Lung (tissue), 12 donors: ENCODE data around the gene SUN1. TPM values are rescaled to one million over a fixed set of nuclear protein-coding genes. Genes with fewer than 3 reads are reported as not detected.

Experiments
- ATAC-seq: fragments of 200-7000 bp; cut with Tn5 transposase; one replicate; pipeline ENCODE4 v1.9.1; 2020; ENCODE audit warnings: moderate number of reproducible peaks; ENCODE audit not compliant: insufficient read depth, low FRiP score
- DNase-seq, 3 donors: peaks; one replicate each; pipeline ENCODE4 v3.0.0-alpha.2; 2013 to 2017
- H3K27ac ChIP-seq, 2 donors: one replicate each; pipeline ENCODE4 v1.5.1; 2013; ENCODE audit warnings: mild to moderate bottlenecking in 2 of 2, moderate library complexity in 2 of 2, control low read depth in 1 of 2, inconsistent platforms in 1 of 2, low read depth in 1 of 2, low read length in 1 of 2
- H3K27me3 ChIP-seq, 3 donors: one replicate each; pipeline ENCODE4 v1.5.1; 2013; ENCODE audit warnings: low read length in 2 of 3; ENCODE audit not compliant: control insufficient read depth in 3 of 3, insufficient read depth in 3 of 3
- H3K36me3 ChIP-seq, 4 donors: one replicate each; pipeline ENCODE4 v1.5.1; 2013; ENCODE audit warnings: low read length in 4 of 4, mild to moderate bottlenecking in 1 of 4, moderate library complexity in 1 of 4; ENCODE audit not compliant: control insufficient read depth in 4 of 4, insufficient read depth in 4 of 4
- H3K4me1 ChIP-seq, 5 donors: one replicate each; pipeline ENCODE4 v1.5.1; 2013; ENCODE audit warnings: low read length in 5 of 5, mild to moderate bottlenecking in 2 of 5, moderate library complexity in 1 of 5; ENCODE audit not compliant: control insufficient read depth in 5 of 5, insufficient read depth in 5 of 5
- H3K4me3 ChIP-seq: one replicate; pipeline ENCODE4 v1.5.1; 2013; ENCODE audit warnings: mild to moderate bottlenecking, control low read depth, moderate library complexity
- H3K9ac ChIP-seq, 2 donors: one replicate each; pipeline ENCODE4 v1.5.1; 2013; ENCODE audit warnings: low read length in 2 of 2, control low read depth in 1 of 2; ENCODE audit not compliant: insufficient read depth in 1 of 2
- H3K9me3 ChIP-seq, 4 donors: one replicate each; pipeline ENCODE4 v1.5.1; 2013; ENCODE audit warnings: low read length in 3 of 4, mild to moderate bottlenecking in 1 of 4, moderate library complexity in 1 of 4; ENCODE audit not compliant: control insufficient read depth in 4 of 4, insufficient read depth in 3 of 4
- CTCF ChIP-seq: IDR thresholded peaks from 2 replicates; pipeline ENCODE4 v1.5.1; 2012; ENCODE audit warnings: mild to moderate bottlenecking; ENCODE audit errors: control extremely low read depth, extremely low read depth
- WGBS, 2 donors: extraction: QIAGEN DNeasy Blood & Tissue Kit; methylation state at CpG; one replicate each; pipeline ENCODE4 v1.1.7; 2013; 5-methylcytosine and 5-hydroxymethylcytosine counted together
- polyA plus RNA-seq, 2 donors: library from polyadenylated mRNA; stranded (reverse); fragments of 200-250 nt; gene quantifications; one replicate each; pipeline ENCODE4 v1.2.1, GENCODE V29; 2013
- total RNA-seq, 2 donors: library from RNA; depleted of rRNA in 1 of 2; stranded (reverse); fragments of >200 nt in 1 of 2; gene quantifications; one replicate each; pipeline ENCODE4 v1.2.1, GENCODE V29; 2014 to 2021
- donor health status: control.
- donor health status: control.
- donor health status: Bipolar disorder and iron deficiency.
- donor health status: healthy.
- donor health status: DM: yes; HTN: yes; CAD: no.

The SUN1 gene
- total and polyA plus RNA-seq, 4 donors, result 69.6 to 349 (median 104) TPM

GRCh38 chr7:903921-904755, 71.9 kb downstream of the SUN1 start:
- WGBS, 2 donors, result 89% methylated on average over 37 of the region's 37 CpGs
- H3K9ac ChIP-seq, result no peak overlapping the region

GRCh38 chr7:904847-905246, 72.6 kb downstream of the SUN1 start:
- DNase-seq, result no peak

More at GRCh38 chr7:903921-904755, 71.9 kb downstream of the SUN1 start:
- Histone ChIP-seq H3K4me1 (peaks cover 0 to 6% (median 4%) of the 10 kb centered on the region in 5 donors), H3K36me3 (peaks cover 0 to 3% (median 0%) of the 10 kb centered on the region in 4 donors), H3K27me3 (peaks cover 0 to 9% (median 0%) of the 10 kb centered on the region in 3 donors), H3K9me3 (no peaks in the 10 kb centered on the region), H3K27ac (no peak overlapping the region), H3K4me3 (no peak overlapping the region)
- DNase-seq (no peak), ATAC-seq (no peak)
- no peak for TF ChIP-seq CTCF

GRCh38 chr7:906776-907157, 74.5 kb downstream of the SUN1 start:
- peaks cover 0 to 14% (median 0%) of the 10 kb centered on the region in 3 donors for H3K27me3 ChIP-seq
- no peaks in the 10 kb centered on the region for H3K36me3 ChIP-seq
- no peak overlapping the region for H3K4me3 ChIP-seq
- no peak for TF ChIP-seq CTCF
- DNase-seq, result no peak
- no peak overlapping the region for H3K27ac ChIP-seq
- no peak overlapping the region for H3K9ac ChIP-seq
- H3K4me1 ChIP-seq, result peaks cover 0 to 2% (median 0%) of the 10 kb centered on the region in 5 donors
- WGBS, 2 donors, result 71 to 79% methylated on average over 8 to 10 of the region's 10 CpGs
- no peaks in the 10 kb centered on the region for H3K9me3 ChIP-seq
- ATAC-seq, result no peak

More at GRCh38 chr7:904847-905246, 72.6 kb downstream of the SUN1 start:
- Histone ChIP-seq H3K27ac (no peak overlapping the region), H3K4me1 (peaks cover 0 to 6% (median 5%) of the 10 kb centered on the region in 5 donors), H3K9ac (no peak overlapping the region), H3K9me3 (no peaks in the 10 kb centered on the region), H3K36me3 (peaks cover 0 to 1% (median 0%) of the 10 kb centered on the region in 4 donors), H3K27me3 (peaks cover 0 to 14% (median 0%) of the 10 kb centered on the region in 3 donors), H3K4me3 (no peak overlapping the region)
- no peak for TF ChIP-seq CTCF
- no peak for ATAC-seq
- 60 to 76% methylated on average over 20 of the region's 20 CpGs for WGBS, 2 donors
